IMR-90 (cell line): Measurements from ENCODE around the gene RPTOR. TPM values are rescaled to one million over a fixed set of nuclear protein-coding genes. Genes with fewer than 3 reads are reported as not detected.

Experiments
- ATAC-seq: fragments of 200-7000 bp; cut with Tn5 transposase; 2 replicates; pipeline ENCODE4 v1.9.1; 2020; ENCODE audit warnings: low read depth, mild to moderate bottlenecking, moderate library complexity
- BruUV-seq: library from RNA; stranded (reverse); fragments of 400-500 nt; replicated peaks from 2 replicates; lab custom pipeline; 2021; lab: Mats Ljungman, UMichigan
- CTCF ChIA-PET: fragments of 300-600 bp; formaldehyde crosslinking; extraction: SDS; loops from one replicate; lab custom pipeline; 2021; ENCODE audit warnings: antibody characterized with exemption; lab: Yijun Ruan, JAX
- POLR2A ChIA-PET: fragments of 300-600 bp; sonication (Branson Sonifier 250); formaldehyde crosslinking; loops from one replicate; lab custom pipeline; 2022; ENCODE audit warnings: antibody characterized with exemption; ENCODE audit not compliant: unreplicated experiment; lab: Charles Lee
- DNase-seq: peaks from one replicate; pipeline ENCODE4 v3.0.0; 2013
- H2AFZ ChIP-seq: replicated peaks from 2 replicates; pipeline ENCODE3; 2013; ENCODE audit warnings: low read length, mild to moderate bottlenecking; ENCODE audit not compliant: poor library complexity
- H2AK5ac ChIP-seq: 2 replicates; pipeline ENCODE4 v1.6.1; 2013; ENCODE audit warnings: low read depth, low read length, inconsistent platforms
- H2AK9ac ChIP-seq: replicated peaks from 2 replicates; pipeline ENCODE3; 2013; ENCODE audit warnings: mild to moderate bottlenecking, low read depth, low read length, moderate library complexity; ENCODE audit not compliant: poor library complexity
- H2BK120ac ChIP-seq: 2 replicates; pipeline ENCODE4 v1.6.1; 2013; ENCODE audit warnings: low read depth, low read length, inconsistent platforms
- H2BK15ac ChIP-seq: 3 replicates; pipeline ENCODE4 v1.6.1; 2013; ENCODE audit warnings: low read depth, low read length, inconsistent platforms
- H2BK20ac ChIP-seq: 2 replicates; pipeline ENCODE4 v1.6.1; 2013; ENCODE audit warnings: low read depth, mild to moderate bottlenecking, inconsistent platforms, low read length, moderate library complexity
- H2BK5ac ChIP-seq: 2 replicates; pipeline ENCODE4 v1.6.1; 2013; ENCODE audit warnings: mild to moderate bottlenecking, low read depth, low read length, inconsistent platforms; ENCODE audit not compliant: poor library complexity, severe bottlenecking
- H3K14ac ChIP-seq: replicated peaks from 2 replicates; pipeline ENCODE4 v1.6.1; 2013; ENCODE audit warnings: low read depth, low read length, inconsistent platforms
- H3K18ac ChIP-seq: 2 replicates; pipeline ENCODE4 v1.6.1; 2013; ENCODE audit warnings: low read depth, low read length, control low read depth
- H3K23ac ChIP-seq: 2 replicates; pipeline ENCODE4 v1.6.1; 2013; ENCODE audit warnings: low read depth, low read length, inconsistent platforms
- H3K27ac ChIP-seq: 2 replicates; pipeline ENCODE4 v1.5.1; 2013; ENCODE audit warnings: mild to moderate bottlenecking, control low read depth, low read length; ENCODE audit not compliant: insufficient read depth
- H3K27me3 ChIP-seq: 2 replicates; pipeline ENCODE4 v1.6.1; 2013; ENCODE audit warnings: low read length; ENCODE audit not compliant: control insufficient read depth, insufficient read depth
- H3K36me3 ChIP-seq: 2 replicates; pipeline ENCODE4 v1.6.1; 2013; ENCODE audit warnings: low read length, mixed read lengths; ENCODE audit not compliant: control insufficient read depth, insufficient read depth
- H3K4ac ChIP-seq: 2 replicates; pipeline ENCODE4 v1.6.1; 2013; ENCODE audit warnings: low read depth, low read length, inconsistent platforms
- H3K4me1 ChIP-seq: 2 replicates; pipeline ENCODE4 v1.6.1; 2013; ENCODE audit warnings: low read length, mixed read lengths; ENCODE audit not compliant: control insufficient read depth, insufficient read depth
- H3K4me2 ChIP-seq: 2 replicates; pipeline ENCODE4 v1.6.1; 2013; ENCODE audit warnings: low read depth, mild to moderate bottlenecking, control low read depth, low read length, moderate library complexity
- H3K4me3 ChIP-seq: 2 replicates; pipeline ENCODE4 v1.5.1; 2013; ENCODE audit warnings: low read depth, mild to moderate bottlenecking, control low read depth, low read length, moderate library complexity; ENCODE audit not compliant: insufficient read depth
- H3K56ac ChIP-seq: 2 replicates; pipeline ENCODE4 v1.6.1; 2013; ENCODE audit warnings: low read length, inconsistent platforms; ENCODE audit not compliant: insufficient read depth; ENCODE audit errors: extremely low read depth
- H3K79me1 ChIP-seq, 2 experiments: 2 replicates each; pipeline ENCODE4 v1.6.1; 2013; ENCODE audit warnings: low read length in 2 of 2, inconsistent platforms in 1 of 2, low read depth in 1 of 2
- H3K9ac ChIP-seq: 2 replicates; pipeline ENCODE4 v1.6.1; 2013; ENCODE audit warnings: low read depth, low read length, control low read depth
- H3K9me1 ChIP-seq: 2 replicates; pipeline ENCODE4 v1.6.1; 2013; ENCODE audit warnings: low read length, inconsistent platforms; ENCODE audit not compliant: insufficient read depth
- H3K9me3 ChIP-seq: 2 replicates; pipeline ENCODE4 v1.6.1; 2013; ENCODE audit warnings: low read length; ENCODE audit not compliant: control insufficient read depth, insufficient read depth
- H4K20me1 ChIP-seq: 2 replicates; pipeline ENCODE4 v1.6.1; 2013; ENCODE audit warnings: low read length, inconsistent platforms; ENCODE audit not compliant: insufficient read depth
- H4K5ac ChIP-seq: 2 replicates; pipeline ENCODE4 v1.6.1; 2013; ENCODE audit warnings: mild to moderate bottlenecking, low read depth, low read length, control low read depth
- H4K8ac ChIP-seq, 2 experiments: 2 replicates each; pipeline ENCODE4 v1.6.1; 2013; ENCODE audit warnings: low read depth in 2 of 2, low read length in 2 of 2, control low read depth in 1 of 2, inconsistent platforms in 1 of 2
- H4K91ac ChIP-seq: 2 replicates; pipeline ENCODE4 v1.6.1; 2013; ENCODE audit warnings: low read depth, low read length, inconsistent platforms; ENCODE audit not compliant: insufficient read depth
- BHLHE40 ChIP-seq: fragments of 150-350 bp; IDR thresholded peaks from 2 replicates; pipeline ENCODE4 v1.6.1; 2016; ENCODE audit warnings: mild to moderate bottlenecking, low read depth, low read length
- CEBPB ChIP-seq: IDR thresholded peaks from 2 replicates; pipeline ENCODE4 v1.6.1; 2012; ENCODE audit warnings: low read depth, low read length, improper control_type of control experiment
- CHD1 ChIP-seq: IDR thresholded peaks from 2 replicates; pipeline ENCODE4 v1.6.1; 2012; ENCODE audit warnings: low read depth, low read length, improper control_type of control experiment
- FOS ChIP-seq: fragments of 150-350 bp; IDR thresholded peaks from 2 replicates; pipeline ENCODE4 v1.6.1; 2016; ENCODE audit warnings: low read depth, low read length
- MAFK ChIP-seq: IDR thresholded peaks from 2 replicates; pipeline ENCODE4 v1.6.1; 2012; ENCODE audit warnings: low read depth, low read length, improper control_type of control experiment
- MAZ ChIP-seq: IDR thresholded peaks from 2 replicates; pipeline ENCODE4 v1.6.1; 2012; ENCODE audit warnings: low read depth, mild to moderate bottlenecking, low read length, improper control_type of control experiment, moderate library complexity, borderline replicate concordance
- MXI1 ChIP-seq: IDR thresholded peaks from 2 replicates; pipeline ENCODE4 v1.6.1; 2012; ENCODE audit warnings: low read depth, mild to moderate bottlenecking, low read length, moderate library complexity, borderline replicate concordance
- NFE2L2 ChIP-seq: fragments of 150-350 bp; IDR thresholded peaks from 2 replicates; pipeline ENCODE4 v1.6.1; 2016; ENCODE audit warnings: low read depth, mild to moderate bottlenecking, low read length
- POLR2A ChIP-seq: IDR thresholded peaks from 2 replicates; pipeline ENCODE4 v1.6.1; 2012; ENCODE audit warnings: mild to moderate bottlenecking, low read depth, low read length
- RAD21 ChIP-seq: IDR thresholded peaks from 2 replicates; pipeline ENCODE4 v1.6.1; 2012; ENCODE audit warnings: low read length, improper control_type of control experiment
- RCOR1 ChIP-seq: IDR thresholded peaks from 2 replicates; pipeline ENCODE4 v1.6.1; 2012; ENCODE audit warnings: mild to moderate bottlenecking, low read length, improper control_type of control experiment; ENCODE audit not compliant: insufficient replicate concordance
- RFX5 ChIP-seq: IDR thresholded peaks from 2 replicates; pipeline ENCODE4 v1.8.0; 2012; ENCODE audit warnings: low read depth, mild to moderate bottlenecking, low read length, moderate library complexity
- WGBS, 2 experiments: methylation state at CpG; one replicate each; pipeline versions ENCODE4 v1.1.5 to v1.1.7; 2013; ENCODE audit warnings: missing lambda C conversion rate in 2 of 2; ENCODE audit not compliant: insufficient read length in 1 of 2; ENCODE audit errors: extremely low coverage in 2 of 2; 5-methylcytosine and 5-hydroxymethylcytosine counted together
- dilution Hi-C: fragments of 300-500 bp; cut with HindIII; formaldehyde crosslinking; loops from one replicate; pipeline ENCODE4 v1.14.3; 2018; ENCODE audit warnings: low sequenced_read_pairs; ENCODE audit not compliant: unreplicated experiment
- in situ Hi-C: fragments of 300-500 bp; cut with MboI; formaldehyde crosslinking; loops from 3 replicates; pipeline ENCODE4 v1.14.3; 2019; ENCODE audit warnings: low sequenced_read_pairs, inconsistent platforms, mixed read lengths
- intact Hi-C: fragments of 100-400 bp; cut with micrococcal nuclease; formaldehyde crosslinking; loops from 2 replicates; pipeline ENCODE4 v1.10.0; 2022
- polyA plus RNA-seq, 3 experiments: library from polyadenylated mRNA; depleted of rRNA; stranded (reverse); fragments of >200 nt; gene quantifications; 2 replicates each; pipeline ENCODE4 v1.2.3, GENCODE V29; 2012; ENCODE audit warnings: low replicate concordance in 1 of 3
- total RNA-seq: library from RNA; depleted of rRNA; stranded (reverse); fragments of >200 nt; gene quantifications from 2 replicates; pipeline ENCODE4 v1.2.3, GENCODE V29; 2012
- TF ChIP-seq, protein P1 (sequence below): fragments of 150-350 bp; IDR thresholded peaks from 2 replicates; pipeline ENCODE4 v1.6.1; 2016; ENCODE audit warnings: low read depth, mild to moderate bottlenecking, low read length, moderate library complexity, borderline replicate concordance
- TF ChIP-seq, protein P2 (sequence below): fragments of 150-350 bp; IDR thresholded peaks from 2 replicates; pipeline ENCODE4 v1.6.1; 2017; ENCODE audit warnings: mild to moderate bottlenecking, antibody characterized with exemption, low read length, low read depth
- TF ChIP-seq, protein P3 (sequence below): conservative IDR thresholded peaks from 2 replicates; pipeline ENCODE4 v1.5.1; 2012; ENCODE audit warnings: mild to moderate bottlenecking, low read depth, low read length, improper control_type of control experiment

The RPTOR gene
- total and polyA plus RNA-seq, 2 of the 4 experiments (the other 2 are of a cell fraction), result 10.8 to 14.7 TPM

DNA sequence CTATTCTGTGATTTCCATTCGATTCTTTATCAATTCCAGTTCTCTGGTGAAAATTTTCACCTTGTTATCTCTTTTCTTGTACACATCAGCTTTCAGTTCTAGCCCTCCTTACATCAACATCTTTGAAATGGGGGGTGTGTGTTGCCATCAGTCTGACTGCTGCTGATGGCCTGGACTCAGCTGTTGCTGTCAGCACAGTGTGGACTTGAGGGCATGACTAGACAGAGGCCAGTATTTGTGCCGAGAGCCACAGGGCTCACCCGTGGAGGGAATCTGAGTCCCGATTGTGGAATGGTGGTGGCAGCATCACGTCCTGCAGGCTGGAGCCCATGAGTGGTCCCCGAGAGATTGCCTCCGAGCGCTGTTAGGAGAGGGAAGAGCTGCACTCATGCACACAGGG, 114.2 kb downstream of the RPTOR start:
- intact Hi-C loops, result no loop called here
- CTCF ChIA-PET, result no interaction called here
- H3K4me2 ChIP-seq, result no peak overlapping the region

More for the DNA sequence above, 114.2 kb downstream of the RPTOR start:
- dilution Hi-C loops (no loop called here), in situ Hi-C loops (no loop called here)
- H4K8ac ChIP-seq, result no peak overlapping the region
- DNase-seq (no peak), ATAC-seq (no peak)
- H3K14ac ChIP-seq, result no peak overlapping the region
- no peaks in the 10 kb centered on the region for H3K27me3 ChIP-seq
- no peak overlapping the region for H3K4ac ChIP-seq
- no peak overlapping the region for H2BK5ac ChIP-seq
- H3K23ac ChIP-seq, result no peak overlapping the region
- peaks cover 7% of the 10 kb centered on the region for H3K4me1 ChIP-seq
- H3K27ac ChIP-seq, result no peak overlapping the region
- H4K20me1 ChIP-seq, result peaks cover 4% of the 10 kb centered on the region; the same call in 1 of the 2 replicates
- H2AFZ ChIP-seq, result no peak overlapping the region
- no peak overlapping the region for H4K5ac ChIP-seq
- H2BK15ac ChIP-seq, result no peak overlapping the region
- 93% methylated on average over 2 of the region's 8 CpGs; no CpG with 5 or more reads in 1 of the 2 experiments for WGBS, 2 experiments
- H3K56ac ChIP-seq, result no peak overlapping the region
- H2AK5ac ChIP-seq, result no peak overlapping the region; the same call in 1 of the 2 replicates
- no peak overlapping the region for H3K4me3 ChIP-seq
- peaks cover 10% of the 10 kb centered on the region for H3K9me1 ChIP-seq
- POLR2A ChIA-PET, result no interaction called here
- BruUV-seq, result no TSS peak
- peaks cover 6% of the 10 kb centered on the region for H3K9me3 ChIP-seq
- no peak overlapping the region for H3K9ac ChIP-seq
- peaks cover 43 to 66% of the 10 kb centered on the region in 2 experiments for H3K79me1 ChIP-seq
- TF ChIP-seq RCOR1 (no peak), MXI1 (no peak), MAFK (no peak), CHD1 (no peak), MAZ (no peak), POLR2A (no peak), FOS (no peak), NFE2L2 (no peak), BHLHE40 (no peak), RFX5 (no peak), CEBPB (no peak), RAD21 (no peak)
- TF ChIP-seq, protein P1, sequence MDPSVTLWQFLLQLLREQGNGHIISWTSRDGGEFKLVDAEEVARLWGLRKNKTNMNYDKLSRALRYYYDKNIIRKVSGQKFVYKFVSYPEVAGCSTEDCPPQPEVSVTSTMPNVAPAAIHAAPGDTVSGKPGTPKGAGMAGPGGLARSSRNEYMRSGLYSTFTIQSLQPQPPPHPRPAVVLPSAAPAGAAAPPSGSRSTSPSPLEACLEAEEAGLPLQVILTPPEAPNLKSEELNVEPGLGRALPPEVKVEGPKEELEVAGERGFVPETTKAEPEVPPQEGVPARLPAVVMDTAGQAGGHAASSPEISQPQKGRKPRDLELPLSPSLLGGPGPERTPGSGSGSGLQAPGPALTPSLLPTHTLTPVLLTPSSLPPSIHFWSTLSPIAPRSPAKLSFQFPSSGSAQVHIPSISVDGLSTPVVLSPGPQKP, result no peak
- TF ChIP-seq, protein P2, sequence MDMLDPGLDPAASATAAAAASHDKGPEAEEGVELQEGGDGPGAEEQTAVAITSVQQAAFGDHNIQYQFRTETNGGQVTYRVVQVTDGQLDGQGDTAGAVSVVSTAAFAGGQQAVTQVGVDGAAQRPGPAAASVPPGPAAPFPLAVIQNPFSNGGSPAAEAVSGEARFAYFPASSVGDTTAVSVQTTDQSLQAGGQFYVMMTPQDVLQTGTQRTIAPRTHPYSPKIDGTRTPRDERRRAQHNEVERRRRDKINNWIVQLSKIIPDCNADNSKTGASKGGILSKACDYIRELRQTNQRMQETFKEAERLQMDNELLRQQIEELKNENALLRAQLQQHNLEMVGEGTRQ, result no peak
- TF ChIP-seq, protein P3, sequence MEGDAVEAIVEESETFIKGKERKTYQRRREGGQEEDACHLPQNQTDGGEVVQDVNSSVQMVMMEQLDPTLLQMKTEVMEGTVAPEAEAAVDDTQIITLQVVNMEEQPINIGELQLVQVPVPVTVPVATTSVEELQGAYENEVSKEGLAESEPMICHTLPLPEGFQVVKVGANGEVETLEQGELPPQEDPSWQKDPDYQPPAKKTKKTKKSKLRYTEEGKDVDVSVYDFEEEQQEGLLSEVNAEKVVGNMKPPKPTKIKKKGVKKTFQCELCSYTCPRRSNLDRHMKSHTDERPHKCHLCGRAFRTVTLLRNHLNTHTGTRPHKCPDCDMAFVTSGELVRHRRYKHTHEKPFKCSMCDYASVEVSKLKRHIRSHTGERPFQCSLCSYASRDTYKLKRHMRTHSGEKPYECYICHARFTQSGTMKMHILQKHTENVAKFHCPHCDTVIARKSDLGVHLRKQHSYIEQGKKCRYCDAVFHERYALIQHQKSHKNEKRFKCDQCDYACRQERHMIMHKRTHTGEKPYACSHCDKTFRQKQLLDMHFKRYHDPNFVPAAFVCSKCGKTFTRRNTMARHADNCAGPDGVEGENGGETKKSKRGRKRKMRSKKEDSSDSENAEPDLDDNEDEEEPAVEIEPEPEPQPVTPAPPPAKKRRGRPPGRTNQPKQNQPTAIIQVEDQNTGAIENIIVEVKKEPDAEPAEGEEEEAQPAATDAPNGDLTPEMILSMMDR, result no peak
- no peak overlapping the region for H2AK9ac ChIP-seq
- H4K91ac ChIP-seq, result no peak overlapping the region
- no peak overlapping the region for H2BK20ac ChIP-seq
- H3K36me3 ChIP-seq, result no peaks in the 10 kb centered on the region
- H2BK120ac ChIP-seq, result no peak overlapping the region
- no peak overlapping the region for H3K18ac ChIP-seq
